Measurements from ENCODE around the gene C2orf80.

DNA sequence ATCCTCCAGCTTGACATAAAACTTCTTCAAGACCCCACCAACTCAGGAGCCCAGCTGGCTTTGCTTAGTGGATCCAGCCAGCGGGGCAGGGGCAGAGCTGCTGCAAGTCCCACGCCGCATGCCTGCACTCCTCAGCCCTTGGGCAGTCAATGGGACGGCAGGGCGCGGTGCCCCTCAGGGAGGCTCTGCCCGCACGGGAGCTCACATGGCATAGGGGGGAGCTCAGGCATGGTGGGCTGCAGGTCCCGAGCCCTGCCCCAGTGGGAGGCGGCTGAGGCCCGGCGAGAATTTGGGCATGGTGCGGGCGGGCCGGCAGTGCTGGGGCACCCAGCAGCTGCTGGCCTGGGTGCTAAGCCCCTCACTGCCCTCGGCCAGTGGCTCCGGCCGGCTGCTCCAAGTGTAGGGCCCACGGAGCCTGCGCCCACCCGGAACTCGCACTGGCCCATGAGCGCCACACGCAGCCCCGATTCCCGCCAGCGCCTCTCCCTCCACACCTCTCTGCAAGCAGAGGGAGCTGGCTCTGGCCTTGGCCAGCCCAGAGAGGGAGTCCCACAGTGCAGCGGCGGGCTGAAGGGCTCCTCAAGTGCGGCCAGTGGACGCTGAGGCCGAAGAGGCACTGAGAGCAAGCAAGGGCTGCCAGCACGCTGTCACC lies 37.9 kb upstream of the C2orf80 start:
- TF ChIP-seq EZH2 (IDR thresholded peaks at IDR 0.05; ENCODE audit: borderline replicate concordance), result no peak
- TF ChIP-seq, protein P1, sequence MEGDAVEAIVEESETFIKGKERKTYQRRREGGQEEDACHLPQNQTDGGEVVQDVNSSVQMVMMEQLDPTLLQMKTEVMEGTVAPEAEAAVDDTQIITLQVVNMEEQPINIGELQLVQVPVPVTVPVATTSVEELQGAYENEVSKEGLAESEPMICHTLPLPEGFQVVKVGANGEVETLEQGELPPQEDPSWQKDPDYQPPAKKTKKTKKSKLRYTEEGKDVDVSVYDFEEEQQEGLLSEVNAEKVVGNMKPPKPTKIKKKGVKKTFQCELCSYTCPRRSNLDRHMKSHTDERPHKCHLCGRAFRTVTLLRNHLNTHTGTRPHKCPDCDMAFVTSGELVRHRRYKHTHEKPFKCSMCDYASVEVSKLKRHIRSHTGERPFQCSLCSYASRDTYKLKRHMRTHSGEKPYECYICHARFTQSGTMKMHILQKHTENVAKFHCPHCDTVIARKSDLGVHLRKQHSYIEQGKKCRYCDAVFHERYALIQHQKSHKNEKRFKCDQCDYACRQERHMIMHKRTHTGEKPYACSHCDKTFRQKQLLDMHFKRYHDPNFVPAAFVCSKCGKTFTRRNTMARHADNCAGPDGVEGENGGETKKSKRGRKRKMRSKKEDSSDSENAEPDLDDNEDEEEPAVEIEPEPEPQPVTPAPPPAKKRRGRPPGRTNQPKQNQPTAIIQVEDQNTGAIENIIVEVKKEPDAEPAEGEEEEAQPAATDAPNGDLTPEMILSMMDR (IDR thresholded peaks at IDR 0.05; ENCODE audit: poor library complexity), result no peak
